ENCODE data around the gene WASF2. TPM values are rescaled to one million over a fixed set of nuclear protein-coding genes. Genes with fewer than 3 reads are reported as not detected.

Gene WASF2
- total and polyA plus RNA-seq, 2 of the 8 experiments (the other 6 are each of a cell fraction or from before 2014, with no cell fraction given), result 32.1 to 86.6 TPM

- no peak for FAIRE-seq
- Histone ChIP-seq H2BK15ac (ENCODE audit: low read length) (peak overlapping the region; percentile 100), H3K9ac (replicated peaks in 1 of 4; ENCODE audit: extremely low read depth in 1 of 4, low read depth in 3 of 4, low read length in 3 of 4) (peak overlapping the region in 2 of 4 experiments; percentile 25 to 38; a peak in 2 of 7 replicates), H3K56ac (replicated peaks; ENCODE audit: insufficient read length, low read depth, low read length) (no peak overlapping the region), H3K4ac (replicated peaks; ENCODE audit: insufficient read length, low read depth, low read length) (peak overlapping the region; percentile 86), H4K91ac (replicated peaks; ENCODE audit: insufficient read length, low read length) (peak overlapping the region; percentile 85), H3K79me2 (ENCODE audit: control insufficient read depth in 1 of 2, insufficient read depth in 2 of 2, low read length in 2 of 2) (no peaks in the 10 kb centered on the region), H2AFZ (ENCODE audit: low read length) (no peak overlapping the region), H4K5ac (ENCODE audit: insufficient read length, low read depth, low read length) (peak overlapping the region; percentile 62), H3K79me1 (ENCODE audit: low read depth, low read length) (no peaks in the 10 kb centered on the region), H3K9me3 (ENCODE audit: insufficient read depth in 2 of 2, low read depth in 1 of 2, low read length in 1 of 2) (no peaks in the 10 kb centered on the region), H3K27ac (ENCODE audit: low read depth, low read length) (0 out of 2 replicates have a peak overlapping the region, but pooled peaks have one; percentile 43), H2BK12ac (ENCODE audit: low read depth, low read length) (peak overlapping the region; percentile 94; the same call in 1 of the 2 replicates), H3K4me3 (ENCODE audit: extremely low read depth in 1 of 4, insufficient read depth in 2 of 4, low read depth in 3 of 4, low read length in 4 of 4) (peak overlapping the region in 3 of 4 experiments; percentile 15 to 42 (median 34); a peak in 4 of 8 replicates), H3K23me2 (ENCODE audit: low read depth, low read length) (peaks cover 23% of the 10 kb centered on the region), H3K4me2 (ENCODE audit: insufficient read depth in 1 of 2, low read depth in 2 of 2, low read length in 2 of 2) (peak overlapping the region; percentile 51 to 73), H2BK5ac (ENCODE audit: low read depth, low read length) (peak overlapping the region; percentile 95), H3K4me1 (replicated peaks in 1 of 4; ENCODE audit: control insufficient read depth in 3 of 4, insufficient read depth in 4 of 4, low read length in 3 of 4) (peaks cover 12 to 56% (median 42%) of the 10 kb centered on the region in 4 experiments), H2AK5ac (ENCODE audit: low read depth, low read length) (peak overlapping the region; percentile 66; the same call in 1 of the 2 replicates), H4K8ac (ENCODE audit: extremely low read depth, insufficient read depth, low read length) (no peak overlapping the region), H3K36me3 (ENCODE audit: control insufficient read depth in 2 of 4, insufficient read depth in 4 of 4, low read length in 3 of 4) (no peaks in the 10 kb centered on the region), H3K14ac (ENCODE audit: insufficient read length) (no peak overlapping the region), H2BK20ac (ENCODE audit: low read length) (peak overlapping the region; percentile 99), H4K20me1 (replicated peaks in 1 of 2; ENCODE audit: control insufficient read depth in 1 of 2, insufficient read depth in 2 of 2, low read length in 2 of 2) (peaks cover 0 to 4% of the 10 kb centered on the region in 2 experiments), H3K18ac (ENCODE audit: extremely low read depth, low read length) (peak overlapping the region; percentile 94), H3K27me3 (replicated peaks in 1 of 4; ENCODE audit: control insufficient read depth in 3 of 4, extremely low read depth in 1 of 4, insufficient read depth in 3 of 4, low read length in 3 of 4) (no peaks in the 10 kb centered on the region), H2BK120ac (replicated peaks; ENCODE audit: low read depth, low read length) (peak overlapping the region; percentile 83), H3K23ac (ENCODE audit: insufficient read length) (no peak overlapping the region)
- ChIA-PET POLR2A (ENCODE audit: partially characterized antibody) (interaction anchor here (0.6 to 3.7 kb wide), 7 partner anchors 10 to 124 kb away, joined by 3 to 26 read pairs (median 4); no protein-coding TSS in a partner anchor), CTCF (ENCODE audit: partially characterized antibody) (interaction anchor here (0.6 to 8.6 kb wide), 25 partner anchors 12 to 137 kb away, joined by 3 to 110 read pairs (median 4); partner anchors contain the start of gene AHDC1)
- 52% methylated on average over 14 of the region's 16 CpGs; no CpG with 5 or more reads in 1 of the 2 experiments for WGBS, 2 experiments (ENCODE audit: extremely low coverage in 1 of 2, insufficient coverage in 1 of 2, insufficient read length in 1 of 2, insufficient replicate concordance in 2 of 2, low coverage in 1 of 2, low lambda C conversion rate in 2 of 2, missing lambda C conversion rate in 1 of 2)
- TF ChIP-seq TAF7 (optimal IDR thresholded peaks at IDR 0.05; ENCODE audit: borderline replicate concordance, low read depth, low read length) (no peak), SP1 (IDR thresholded peaks at IDR 0.05; ENCODE audit: low read depth, low read length) (0 out of 2 replicates have a peak, but pooled peaks have one; percentile 54), RNF2 (IDR thresholded peaks at IDR 0.05; ENCODE audit: borderline replicate concordance, low read depth, low read length, missing control alignments, poor library complexity, severe bottlenecking) (no peak), EGR1 (IDR thresholded peaks at IDR 0.05; ENCODE audit: borderline replicate concordance, low read depth, low read length) (peak; percentile 20; the same call in 1 of the 2 replicates), KDM1A (IDR thresholded peaks at IDR 0.05; ENCODE audit: borderline replicate concordance, low read length) (no peak), RFX5 (IDR thresholded peaks at IDR 0.05; ENCODE audit: borderline replicate concordance, low read depth, low read length) (no peak), SIN3A (conservative IDR thresholded peaks at IDR 0.05 in 1 of 2, IDR thresholded peaks at IDR 0.05 in 1 of 2; ENCODE audit: low read depth in 1 of 2, low read length in 2 of 2) (0 out of 4 replicates have a peak, but pooled peaks of 1 of the 2 experiments have one; percentile 44), RBBP5 (IDR thresholded peaks at IDR 0.05; ENCODE audit: borderline replicate concordance, low read depth, low read length) (0 out of 2 replicates have a peak, but pooled peaks have one; percentile 62)
- peak in 1 of 2 experiments; percentile 81 for DNase-seq (ENCODE audit: low read depth in 1 of 2, low spot score in 2 of 2)
Measured at GRCh38 chr1:27525296-27526272, 35.6 kb upstream of the WASF2 start.

Data from H1 (cell line).